ENCODE data around the gene TAF1A. TPM values are rescaled to one million over a fixed set of nuclear protein-coding genes. Genes with fewer than 3 reads are reported as not detected.

The TAF1A gene
- total and polyA plus RNA-seq, 2 of the 8 experiments (the other 6 are each of a cell fraction or from before 2014, with no cell fraction given), result 3.3 to 16.7 TPM

DNA sequence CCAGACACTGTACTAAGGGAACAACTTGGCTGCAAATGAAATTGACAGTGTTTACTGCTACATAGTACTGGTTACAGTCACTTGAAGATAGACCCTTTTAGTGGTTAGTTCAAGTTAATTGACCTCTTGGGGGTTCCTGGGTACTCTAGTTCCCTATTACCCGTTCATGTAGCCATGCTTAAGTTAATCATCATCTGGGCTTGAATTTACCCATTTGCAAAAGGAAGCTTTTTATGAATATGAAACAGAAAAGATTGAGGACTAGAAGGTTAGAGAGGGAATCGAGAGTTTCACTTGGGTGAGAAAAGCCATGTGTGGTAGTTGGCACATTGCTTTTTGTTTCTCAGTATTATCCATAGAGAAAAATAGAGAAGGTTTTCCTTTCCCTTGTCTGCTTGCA is 30.8 kb upstream of the TAF1A start:
- no peak for FAIRE-seq
- Histone ChIP-seq H2AFZ (ENCODE audit: low read length) (no peak overlapping the region), H3K23ac (ENCODE audit: insufficient read length) (no peak overlapping the region)

More for the DNA sequence above, 30.8 kb upstream of the TAF1A start:
- 87% methylated on average over 2 of the region's 2 CpGs; no CpG with 5 or more reads in 1 of the 2 experiments for WGBS, 2 experiments (ENCODE audit: extremely low coverage in 1 of 2, insufficient coverage in 1 of 2, insufficient read length in 1 of 2, insufficient replicate concordance in 2 of 2, low coverage in 1 of 2, low lambda C conversion rate in 2 of 2, missing lambda C conversion rate in 1 of 2)
- no peak overlapping the region for H4K91ac ChIP-seq (replicated peaks; ENCODE audit: insufficient read length, low read length)
- no peak overlapping the region for H2BK120ac ChIP-seq (replicated peaks; ENCODE audit: low read depth, low read length)
- H3K79me2 ChIP-seq (ENCODE audit: control insufficient read depth in 1 of 2, insufficient read depth in 2 of 2, low read length in 2 of 2), result peaks cover 0 to 32% of the 10 kb centered on the region in 2 experiments; a peak in 3 of 4 replicates
- no peaks in the 10 kb centered on the region for H3K9me3 ChIP-seq (ENCODE audit: insufficient read depth in 2 of 2, low read depth in 1 of 2, low read length in 1 of 2)
- no peak overlapping the region for H3K27ac ChIP-seq (ENCODE audit: low read depth, low read length)
- peaks cover 11% of the 10 kb centered on the region for H3K23me2 ChIP-seq (ENCODE audit: low read depth, low read length)
- H3K4ac ChIP-seq (replicated peaks; ENCODE audit: insufficient read length, low read depth, low read length), result no peak overlapping the region
- H2BK5ac ChIP-seq (ENCODE audit: low read depth, low read length), result no peak overlapping the region
- POLR2A ChIA-PET (ENCODE audit: partially characterized antibody), result no interaction called here
- H3K4me1 ChIP-seq (replicated peaks in 1 of 4; ENCODE audit: control insufficient read depth in 3 of 4, insufficient read depth in 4 of 4, low read length in 3 of 4), result peaks cover 0 to 4% (median 1%) of the 10 kb centered on the region in 4 experiments; a peak in 3 of 7 replicates
- no peak overlapping the region for H2BK12ac ChIP-seq (ENCODE audit: low read depth, low read length)
- peaks cover 0 to 26% (median 18%) of the 10 kb centered on the region in 4 experiments; a peak in 7 of 8 replicates for H3K36me3 ChIP-seq (ENCODE audit: control insufficient read depth in 2 of 4, insufficient read depth in 4 of 4, low read length in 3 of 4)
- CTCF ChIA-PET (ENCODE audit: partially characterized antibody), result interaction anchor here (1.1 to 3.7 kb wide), 4 partner anchors 8 to 156 kb away, joined by 3 to 19 read pairs (median 4); no protein-coding TSS in a partner anchor
- no peak overlapping the region for H3K4me3 ChIP-seq (ENCODE audit: extremely low read depth in 1 of 4, insufficient read depth in 2 of 4, low read depth in 3 of 4, low read length in 4 of 4)
- no peak overlapping the region for H3K14ac ChIP-seq (ENCODE audit: insufficient read length)
- no peak overlapping the region for H4K5ac ChIP-seq (ENCODE audit: insufficient read length, low read depth, low read length)
- no peak overlapping the region for H3K56ac ChIP-seq (replicated peaks; ENCODE audit: insufficient read length, low read depth, low read length)
- peaks cover 6% of the 10 kb centered on the region for H3K79me1 ChIP-seq (ENCODE audit: low read depth, low read length)
- no peak overlapping the region for H2AK5ac ChIP-seq (ENCODE audit: low read depth, low read length)
- DNase-seq (ENCODE audit: low read depth in 1 of 2, low spot score in 2 of 2), result no peak
- H3K27me3 ChIP-seq (replicated peaks in 1 of 4; ENCODE audit: control insufficient read depth in 3 of 4, extremely low read depth in 1 of 4, insufficient read depth in 3 of 4, low read length in 3 of 4), result no peaks in the 10 kb centered on the region
- H3K9ac ChIP-seq (replicated peaks in 1 of 4; ENCODE audit: extremely low read depth in 1 of 4, low read depth in 3 of 4, low read length in 3 of 4), result no peak overlapping the region
- peaks cover 2 to 7% of the 10 kb centered on the region in 2 experiments for H4K20me1 ChIP-seq (replicated peaks in 1 of 2; ENCODE audit: control insufficient read depth in 1 of 2, insufficient read depth in 2 of 2, low read length in 2 of 2)
- no peak overlapping the region for H4K8ac ChIP-seq (ENCODE audit: extremely low read depth, insufficient read depth, low read length)
- H2BK20ac ChIP-seq (ENCODE audit: low read length), result no peak overlapping the region
- TF ChIP-seq CREB1 (IDR thresholded peaks at IDR 0.05) (no peak), TBP (IDR thresholded peaks at IDR 0.05; ENCODE audit: low read depth, low read length) (no peak), RBBP5 (IDR thresholded peaks at IDR 0.05; ENCODE audit: borderline replicate concordance, low read depth, low read length) (no peak)
- TF ChIP-seq, protein P1, sequence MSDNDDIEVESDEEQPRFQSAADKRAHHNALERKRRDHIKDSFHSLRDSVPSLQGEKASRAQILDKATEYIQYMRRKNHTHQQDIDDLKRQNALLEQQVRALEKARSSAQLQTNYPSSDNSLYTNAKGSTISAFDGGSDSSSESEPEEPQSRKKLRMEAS (IDR thresholded peaks at IDR 0.05), result no peak
- H2BK15ac ChIP-seq (ENCODE audit: low read length), result no peak overlapping the region
- no peak overlapping the region for H3K4me2 ChIP-seq (ENCODE audit: insufficient read depth in 1 of 2, low read depth in 2 of 2, low read length in 2 of 2)
- H3K18ac ChIP-seq (ENCODE audit: extremely low read depth, low read length), result no peak overlapping the region
